Coronary artery (tissue), 2 donors: ENCODE data around the gene RNF31.

ENCODE experiments used
- DNase-seq: peaks from one replicate; pipeline ENCODE4 v3.0.0-alpha.2; 2017; ENCODE audit warnings: low spot score
- H3K27ac ChIP-seq, 2 donors: fragments of 200-600 bp; sonication (generic); one replicate each; pipeline ENCODE4 v1.5.1; 2016 to 2019
- H3K4me3 ChIP-seq: fragments of 200-600 bp; sonication (generic); 2 replicates; pipeline ENCODE4 v1.5.1; 2016; ENCODE audit warnings: mild to moderate bottlenecking, moderate library complexity
- CTCF ChIP-seq: fragments of 200-600 bp; sonication (generic); IDR thresholded peaks from one replicate; pipeline ENCODE4 v1.5.1; 2019; ENCODE audit warnings: antibody characterized with exemption

The RNF31 gene

GRCh38 chr14:24179294-24179960 is 32.1 kb downstream of the RNF31 start:
- peak; percentile 71 for DNase-seq
- Histone ChIP-seq H3K27ac (peak overlapping the region in 1 of 2 donors; percentile 77), H3K4me3 (no peak overlapping the region)
- TF ChIP-seq CTCF, result no peak

DNA sequence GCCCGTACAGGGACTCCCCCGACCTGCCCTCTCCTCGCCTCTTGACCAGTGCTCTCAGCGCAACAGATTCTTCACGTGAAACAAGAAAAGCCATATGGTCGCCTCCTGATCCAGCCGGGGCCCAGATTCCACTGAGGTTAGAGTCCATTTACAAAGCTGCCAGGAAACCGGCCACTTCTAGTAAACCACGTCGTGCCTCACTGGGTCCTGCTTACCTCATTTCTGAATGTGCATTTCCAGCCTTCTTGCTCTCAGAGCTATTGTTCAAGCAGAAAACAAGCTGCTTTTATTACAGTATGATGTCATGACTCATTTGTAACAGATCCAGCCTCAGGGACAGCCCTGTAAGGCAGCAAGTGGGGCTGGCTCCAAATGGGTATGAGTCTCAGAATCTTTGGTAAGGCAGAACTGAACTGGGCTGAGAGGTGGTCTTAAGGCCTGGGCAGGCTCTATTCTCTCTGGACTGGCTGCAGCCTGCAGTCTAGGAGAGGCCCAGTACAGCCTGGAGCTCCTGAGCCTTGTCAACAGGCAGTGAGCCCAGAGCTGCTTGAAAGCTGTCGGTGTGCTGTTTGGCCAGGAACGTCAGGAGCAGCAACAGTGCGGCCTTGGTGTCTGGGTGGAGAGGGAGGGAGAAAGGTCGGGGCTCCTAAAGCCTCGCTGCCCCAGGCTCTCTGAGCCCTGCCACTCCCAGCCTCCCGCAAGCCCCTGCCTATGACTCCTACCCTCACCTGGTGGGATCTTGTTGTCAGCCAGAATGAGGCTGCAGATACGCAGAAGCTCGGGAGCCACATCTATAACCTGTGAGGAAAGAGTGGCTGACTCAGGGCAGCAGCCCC is 32.9 kb downstream of the RNF31 start:
- H3K4me3 ChIP-seq, result no peak overlapping the region
- no peak for TF ChIP-seq CTCF
- DNase-seq, result peak; percentile 74
- peak overlapping the region in 1 of 2 donors; percentile 77 for H3K27ac ChIP-seq

- Histone ChIP-seq H3K27ac (no peak overlapping the region), H3K4me3 (no peak overlapping the region)
- peak; percentile 70 for DNase-seq
- TF ChIP-seq CTCF, result no peak
Measured at GRCh38 chr14:24181371-24182077, 34.2 kb downstream of the RNF31 start.

DNA sequence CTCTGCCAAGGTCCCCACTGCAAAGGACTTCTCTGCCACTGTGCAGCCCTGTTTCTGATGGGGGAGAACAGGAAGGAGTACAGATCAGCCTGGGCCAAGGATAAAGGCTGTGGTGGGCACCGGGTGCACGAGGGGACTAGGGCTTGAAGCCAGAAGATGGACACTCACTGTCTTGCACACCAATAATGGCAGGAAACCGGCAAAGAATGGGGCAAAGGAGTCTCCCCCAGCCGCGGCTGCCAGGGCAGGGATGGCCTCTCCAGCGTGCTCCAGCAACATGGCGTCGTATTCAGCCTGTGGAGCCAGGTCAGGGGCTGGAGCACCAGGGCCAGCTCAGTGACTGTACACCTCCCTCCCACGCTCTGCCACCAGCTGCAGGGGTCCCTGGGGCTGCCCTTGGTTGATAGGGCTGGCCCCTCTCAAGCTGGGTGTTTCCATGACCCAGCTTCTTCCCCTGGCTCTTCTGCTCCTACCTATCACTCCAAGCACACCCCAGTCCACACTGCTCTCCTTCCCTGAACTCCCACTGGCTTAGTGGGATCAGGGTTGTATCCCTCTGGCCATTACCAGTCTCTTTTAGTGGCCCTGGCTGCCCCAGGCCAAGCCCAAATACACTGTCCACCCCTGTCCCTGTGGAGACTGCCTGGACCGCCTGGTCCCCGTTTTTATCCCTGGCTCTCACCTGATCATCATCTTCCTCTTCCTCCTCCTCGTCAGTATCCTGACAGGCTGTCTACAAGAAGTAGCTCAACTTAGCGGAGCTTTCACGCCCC is 35.0 kb downstream of the RNF31 start:
- H3K27ac ChIP-seq, result no peak overlapping the region
- H3K4me3 ChIP-seq, result no peak overlapping the region
- no peak for TF ChIP-seq CTCF
- DNase-seq, result peak; percentile 71

DNA sequence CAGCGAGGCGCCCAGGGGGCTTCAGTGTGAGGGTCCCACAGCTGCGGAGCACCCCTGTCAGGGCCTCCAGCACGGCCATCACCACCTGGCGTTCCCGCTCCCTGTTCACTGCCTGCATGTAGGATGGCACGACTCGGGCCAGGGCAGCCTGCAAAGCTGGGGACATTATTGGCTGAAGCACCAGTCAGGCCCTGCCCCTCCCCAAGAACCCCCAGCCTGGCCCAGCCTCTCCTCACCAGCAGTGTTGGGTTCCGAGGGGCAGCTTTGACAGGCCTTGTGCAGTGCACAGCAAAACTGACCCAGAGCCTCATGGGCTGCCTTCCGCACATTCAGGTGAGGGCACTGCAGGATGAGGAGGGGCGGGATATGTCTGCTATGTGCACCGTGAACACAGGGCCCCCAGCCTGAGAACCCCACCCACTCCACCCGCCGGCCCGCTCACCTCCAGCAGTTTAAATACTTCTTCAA is 35.8 kb downstream of the RNF31 start:
- peak; percentile 70 for DNase-seq
- Histone ChIP-seq H3K27ac (no peak overlapping the region), H3K4me3 (no peak overlapping the region)
- TF ChIP-seq CTCF, result no peak

GRCh38 chr14:24184104-24184970 is 37.0 kb downstream of the RNF31 start:
- Histone ChIP-seq H3K27ac (no peak overlapping the region), H3K4me3 (no peak overlapping the region)
- DNase-seq, result peak; percentile 72
- TF ChIP-seq CTCF, result no peak
